IPS-NIHi11 (cell line): ENCODE data around the gene CHID1.

Experiments used
- DNase-seq: peaks from one replicate; pipeline ENCODE4 v3.0.0; 2012; ENCODE audit warnings: mixed read lengths, low spot score

CHID1 gene

DNA sequence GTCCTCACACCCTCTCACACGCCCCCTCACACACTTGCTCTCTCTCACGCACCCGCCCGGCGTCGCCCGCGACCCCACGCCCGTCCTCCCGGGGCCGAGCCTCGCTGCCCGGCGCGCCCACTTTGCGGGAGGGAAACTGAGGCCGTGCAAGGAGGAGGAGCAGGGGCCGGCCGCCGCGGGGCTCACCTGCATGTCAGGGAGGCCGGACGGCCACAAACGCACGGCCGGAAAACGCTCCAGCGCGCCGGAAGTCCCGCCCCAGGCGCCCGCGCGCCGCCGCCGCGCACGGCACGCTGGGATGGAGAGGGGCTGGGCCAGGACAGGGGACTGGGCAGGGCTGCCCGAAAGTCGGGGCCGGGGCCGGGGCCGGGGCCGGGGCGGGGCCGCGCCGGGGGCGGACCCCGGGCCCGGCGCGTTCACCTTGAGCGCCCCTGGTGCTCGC lies at the start of gene CHID1:
Gene CHID1, minus strand, starts transcription at position 222 of the 442 bp plus-strand sequence. CDS start 5,994 bp downstream, outside the sequence.
- peak; percentile 100 for DNase-seq

DNA sequence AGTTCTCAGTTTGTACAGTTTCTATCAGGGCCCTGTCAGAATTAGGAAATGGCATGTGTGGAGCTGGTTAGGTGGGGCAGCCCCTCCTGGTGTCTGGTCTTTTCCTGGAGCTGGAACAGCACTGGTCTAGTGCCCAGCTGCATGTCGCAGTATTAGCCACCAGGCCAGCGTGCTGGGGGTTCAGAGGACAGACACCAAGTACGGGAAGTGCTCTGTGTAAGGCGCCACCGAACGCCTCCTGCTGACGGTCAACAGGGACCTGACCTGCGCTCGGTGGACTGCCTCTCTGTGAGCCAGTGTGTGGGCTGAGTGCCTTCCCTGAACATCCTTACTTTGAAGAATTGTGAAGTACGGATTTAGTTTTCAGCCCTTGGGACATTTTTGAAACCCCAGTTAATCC lies 49.0 kb upstream of the CHID1 start:
- no peak for DNase-seq

DNA sequence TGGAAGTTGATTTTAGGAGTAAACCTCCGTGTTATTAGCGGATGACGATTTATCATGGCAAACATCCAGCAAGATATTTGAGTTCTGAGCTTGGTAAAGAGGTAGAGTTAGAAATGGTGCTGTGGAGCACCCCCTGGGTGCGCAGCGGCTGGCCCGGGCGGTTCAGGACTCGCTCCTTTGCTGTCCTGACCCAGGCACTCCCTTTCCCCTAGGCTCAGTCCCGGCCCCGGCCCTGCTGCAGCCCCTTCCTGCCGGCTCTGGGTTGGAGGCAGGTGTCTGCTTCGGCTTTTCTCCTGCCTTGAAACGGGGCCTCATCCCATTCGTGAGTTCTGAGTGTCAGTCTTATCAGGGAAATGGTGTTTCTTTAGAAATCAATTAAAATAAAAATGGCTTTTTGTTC lies 48.4 kb upstream of the CHID1 start:
- DNase-seq, result no peak

DNA sequence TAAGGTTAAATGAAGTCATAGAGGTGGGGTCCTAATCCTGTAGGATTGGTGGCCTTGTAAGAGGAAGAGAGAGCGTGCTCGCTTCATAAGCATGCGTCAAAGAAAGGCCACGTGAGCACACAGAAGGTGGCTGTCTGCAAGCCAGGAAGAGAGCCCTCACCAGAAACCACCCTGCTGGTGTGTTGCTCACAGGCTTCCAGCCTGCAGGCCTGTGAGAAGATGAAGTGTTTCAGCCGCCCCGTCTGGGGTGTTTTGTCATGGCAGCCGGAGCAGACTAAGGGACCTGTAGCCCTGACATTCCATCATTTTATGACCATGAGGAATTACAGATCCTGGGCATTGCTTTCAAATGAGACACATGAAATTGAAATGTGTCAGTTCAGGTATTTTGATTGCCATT lies 47.5 kb upstream of the CHID1 start:
- no peak for DNase-seq

DNA sequence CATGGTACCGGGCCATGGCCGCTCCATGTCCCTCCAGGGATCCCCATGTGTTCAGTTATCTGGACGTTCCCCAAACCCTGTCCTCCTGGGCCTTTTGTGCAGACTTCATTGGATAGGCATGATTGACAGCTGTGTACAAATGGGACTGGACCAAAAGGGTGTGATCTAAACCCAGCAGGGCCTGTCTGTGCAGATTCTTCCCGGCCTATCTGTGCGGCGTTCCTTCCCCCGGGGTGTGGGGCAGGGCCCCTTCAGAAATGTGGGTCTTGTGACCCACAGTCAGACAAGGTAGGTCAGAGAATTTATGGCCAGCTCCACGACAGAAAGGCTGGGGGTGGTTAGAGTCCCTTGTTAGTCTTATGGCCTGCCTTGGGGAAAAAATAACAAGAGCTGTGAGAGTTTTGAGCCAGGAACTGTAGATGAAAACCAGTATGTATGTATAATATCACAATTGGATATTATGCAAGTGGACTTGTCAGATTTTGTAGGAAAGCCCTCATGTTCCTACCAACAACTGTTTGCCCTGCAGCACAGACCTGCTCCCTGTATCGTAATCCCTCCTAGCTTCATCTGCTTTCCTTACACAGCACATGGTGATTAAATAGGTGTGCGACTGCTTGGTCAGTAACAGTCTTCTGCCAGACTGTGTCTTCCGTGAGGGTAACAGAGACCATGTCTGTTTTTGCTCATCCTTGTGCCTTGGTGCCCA lies 46.8 kb upstream of the CHID1 start:
- no peak for DNase-seq

DNA sequence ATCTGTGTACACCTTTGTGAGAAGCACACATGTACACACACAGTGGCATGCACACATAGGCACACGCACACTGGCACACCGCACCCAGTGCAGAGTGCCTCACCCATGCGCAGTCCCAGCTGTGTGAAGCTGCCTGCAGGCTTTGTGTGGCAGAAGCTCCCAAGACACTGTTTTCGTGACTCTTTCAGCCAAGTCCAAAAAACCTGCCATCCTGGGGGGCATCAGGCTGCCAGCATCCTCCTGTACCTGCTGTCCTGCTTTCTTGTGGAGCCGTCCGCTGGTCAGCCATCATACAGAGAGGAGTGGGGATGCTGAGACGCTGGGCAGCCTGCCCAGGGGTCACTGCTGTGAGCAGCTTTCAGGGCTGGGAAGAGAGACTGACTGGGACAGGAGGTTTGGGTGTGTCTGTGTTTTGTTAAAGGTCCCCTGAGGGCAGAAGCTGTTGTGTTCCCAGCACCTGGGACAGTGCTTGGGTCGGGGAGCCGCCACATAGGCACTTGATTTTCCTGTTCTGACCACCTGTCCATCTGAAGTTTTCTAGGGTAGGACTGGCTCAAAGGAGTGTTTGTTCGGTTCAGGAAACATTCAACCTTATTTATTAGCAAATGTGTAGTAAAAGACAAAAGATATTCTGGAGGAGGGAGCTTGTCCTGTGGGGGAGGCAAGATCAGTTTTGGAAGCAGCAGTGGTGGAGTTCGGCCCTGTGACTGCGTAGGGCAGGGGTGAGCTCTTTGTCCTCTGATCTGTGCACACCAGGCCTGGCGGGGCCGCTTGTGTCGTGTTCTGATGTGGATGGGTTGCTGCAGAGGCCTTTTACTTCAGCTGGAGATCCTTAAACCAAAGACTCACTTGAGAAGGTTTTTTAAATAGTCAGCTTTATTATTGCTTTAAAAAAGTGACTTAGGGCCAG lies 44.8 kb upstream of the CHID1 start:
- no peak for DNase-seq

DNA sequence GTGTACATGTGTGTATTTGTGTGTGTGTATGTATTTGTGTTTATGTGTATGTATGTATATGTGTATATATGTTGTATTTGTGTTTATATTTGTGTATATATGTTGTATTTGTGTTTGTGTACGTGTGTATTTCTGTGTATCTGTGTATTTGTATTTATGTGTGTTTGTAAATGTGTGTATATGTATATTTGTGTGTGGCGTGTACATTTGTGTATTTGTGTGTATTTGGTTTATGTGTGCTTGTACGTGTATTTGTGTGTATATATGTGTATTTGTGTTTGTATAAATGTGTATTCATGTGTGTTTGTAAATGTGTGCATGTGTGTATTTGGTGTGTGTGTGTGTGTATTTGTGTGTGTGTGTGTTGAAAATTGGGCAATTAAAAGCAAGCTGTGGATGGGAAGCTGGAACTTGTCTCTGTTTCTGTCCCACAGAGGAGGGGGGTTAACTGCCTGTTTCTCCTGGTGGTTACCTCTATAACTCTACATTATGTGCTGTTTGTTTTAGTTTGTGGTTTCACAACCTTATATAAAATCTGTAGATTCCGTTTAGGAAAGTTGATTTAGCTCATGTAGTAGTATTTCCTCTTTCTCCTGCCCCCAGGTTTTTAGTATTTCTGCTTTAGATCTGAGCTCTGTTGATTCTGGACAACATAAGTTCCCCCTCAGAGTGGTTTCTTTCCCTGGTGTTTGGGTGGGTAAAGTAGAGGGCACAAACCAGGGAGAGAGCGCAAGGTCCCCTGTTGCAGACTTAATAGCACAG lies 44.0 kb upstream of the CHID1 start:
- DNase-seq, result no peak

DNA sequence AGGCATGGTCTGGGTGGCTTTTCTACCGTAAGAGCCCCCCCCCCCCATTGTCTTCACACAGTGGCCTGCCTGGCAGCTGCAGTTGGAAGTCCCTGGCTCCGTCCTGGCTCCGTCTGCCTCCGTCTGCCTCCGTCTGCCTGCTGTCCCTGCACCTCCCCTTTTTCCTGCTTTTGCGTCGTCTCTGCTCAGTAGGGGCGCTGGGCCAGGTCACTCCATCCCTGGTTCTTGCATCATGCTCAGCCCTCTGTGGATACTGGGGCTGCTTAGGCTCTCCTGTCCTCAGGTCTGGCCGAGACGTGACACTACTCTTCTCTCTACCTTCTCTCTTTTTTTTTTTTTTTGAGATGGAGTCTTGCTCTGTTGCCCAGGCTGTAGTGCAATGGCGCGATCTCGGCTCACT lies 42.9 kb upstream of the CHID1 start:
- no peak for DNase-seq

DNA sequence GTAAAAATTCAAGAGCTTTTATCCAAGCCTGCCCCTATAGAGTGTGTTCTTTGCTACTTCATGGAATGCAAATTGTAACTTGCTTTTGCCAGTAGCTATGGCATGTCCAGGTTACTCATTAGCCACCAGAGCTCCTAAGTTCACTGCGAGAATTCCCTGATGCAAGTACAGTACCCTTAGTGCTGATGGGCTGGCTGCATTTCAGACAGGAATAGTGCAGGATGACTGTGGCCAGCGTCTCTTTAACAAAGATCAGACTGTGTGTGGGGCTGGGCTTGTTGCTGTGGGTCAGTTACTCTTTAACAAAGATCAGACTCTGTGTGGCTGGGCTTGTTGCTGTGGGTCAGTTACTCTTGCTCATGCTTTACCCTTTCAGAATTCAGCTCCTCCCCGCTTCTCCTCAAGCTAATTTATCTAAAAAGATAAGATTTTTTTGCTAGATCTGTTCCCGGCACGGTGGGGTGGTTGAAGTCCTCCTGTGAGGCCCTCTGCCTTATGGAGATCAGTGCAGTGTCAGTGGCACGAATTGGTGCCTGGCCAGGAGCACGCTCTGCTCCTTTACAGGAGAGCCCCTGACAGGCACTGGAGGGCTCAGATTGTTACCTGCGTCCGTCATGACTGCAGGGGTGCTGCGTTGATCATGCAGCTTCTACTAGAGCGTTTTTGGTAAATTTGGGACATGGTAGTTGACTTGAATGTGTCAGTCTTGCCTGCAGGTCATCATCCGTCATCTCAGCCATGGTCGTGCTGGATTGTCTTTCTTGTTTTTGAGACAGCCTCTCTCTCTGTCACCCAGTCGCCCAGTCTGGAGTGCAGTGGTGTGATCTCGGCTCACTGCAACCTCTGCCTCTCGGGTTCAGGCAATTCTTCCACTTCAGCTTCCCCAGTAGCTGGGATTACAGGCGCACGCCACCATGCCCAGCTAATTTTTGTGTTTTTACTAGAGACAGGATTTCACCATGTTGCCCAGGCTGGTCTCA lies 42.1 kb upstream of the CHID1 start:
- no peak for DNase-seq

DNA sequence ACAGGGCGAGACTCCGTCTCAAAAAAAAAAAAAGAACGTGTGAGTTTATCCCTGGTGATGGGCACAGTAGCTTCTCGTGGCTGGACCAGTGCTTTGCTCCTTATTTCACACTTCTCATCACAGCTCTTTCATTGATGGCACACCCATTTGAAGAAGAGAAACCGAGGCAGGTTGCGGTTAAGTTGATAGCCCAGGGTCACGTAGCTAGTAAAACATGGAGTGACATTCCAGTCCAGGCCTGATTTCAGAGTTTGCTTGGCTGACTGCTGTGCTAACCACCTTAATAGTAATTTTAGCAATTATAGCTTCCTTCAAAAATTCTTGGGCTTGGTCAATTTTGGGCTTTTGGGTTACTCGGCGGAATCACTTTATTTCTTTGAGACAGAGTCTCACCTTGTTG lies 40.9 kb upstream of the CHID1 start:
- DNase-seq, result no peak

DNA sequence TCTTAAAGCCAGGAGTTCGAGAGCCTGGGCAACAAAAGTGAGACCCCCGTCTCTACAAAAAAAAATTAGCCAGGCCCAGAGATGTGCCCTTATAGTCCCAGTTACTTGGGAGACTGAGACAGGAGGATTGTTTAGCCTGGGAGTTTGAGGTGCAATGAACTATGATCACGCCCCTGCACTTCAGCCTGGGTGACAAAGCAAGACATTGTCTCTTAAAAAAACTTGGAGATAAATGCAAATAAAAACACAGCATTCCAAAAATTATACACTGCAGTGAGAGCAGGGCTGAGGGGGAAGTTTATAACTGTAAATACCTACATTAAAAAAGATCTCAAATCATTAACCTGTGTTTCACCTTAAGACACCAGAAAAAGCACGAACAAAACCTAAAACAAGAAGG lies 37.1 kb upstream of the CHID1 start:
- DNase-seq, result no peak

DNA sequence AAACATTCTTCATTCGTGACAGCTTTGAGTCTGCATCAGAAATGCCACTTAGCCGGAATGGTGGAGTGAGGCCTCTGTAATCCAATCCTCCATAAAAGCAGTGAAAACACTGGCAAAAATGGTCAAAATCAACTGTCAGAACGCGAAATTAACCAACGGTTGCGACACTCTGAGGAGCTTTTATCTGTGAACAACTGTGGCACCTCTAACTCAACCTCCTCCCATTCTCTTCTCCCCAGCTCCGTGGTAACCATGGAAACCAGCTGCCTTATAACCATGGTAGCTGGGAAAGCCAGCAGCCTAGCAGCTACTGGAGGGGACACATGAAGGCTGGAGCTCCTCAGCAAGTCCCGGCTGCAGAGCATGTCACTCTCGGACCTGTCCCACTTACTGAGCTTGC lies 35.4 kb upstream of the CHID1 start:
- DNase-seq, result peak; percentile 53

DNA sequence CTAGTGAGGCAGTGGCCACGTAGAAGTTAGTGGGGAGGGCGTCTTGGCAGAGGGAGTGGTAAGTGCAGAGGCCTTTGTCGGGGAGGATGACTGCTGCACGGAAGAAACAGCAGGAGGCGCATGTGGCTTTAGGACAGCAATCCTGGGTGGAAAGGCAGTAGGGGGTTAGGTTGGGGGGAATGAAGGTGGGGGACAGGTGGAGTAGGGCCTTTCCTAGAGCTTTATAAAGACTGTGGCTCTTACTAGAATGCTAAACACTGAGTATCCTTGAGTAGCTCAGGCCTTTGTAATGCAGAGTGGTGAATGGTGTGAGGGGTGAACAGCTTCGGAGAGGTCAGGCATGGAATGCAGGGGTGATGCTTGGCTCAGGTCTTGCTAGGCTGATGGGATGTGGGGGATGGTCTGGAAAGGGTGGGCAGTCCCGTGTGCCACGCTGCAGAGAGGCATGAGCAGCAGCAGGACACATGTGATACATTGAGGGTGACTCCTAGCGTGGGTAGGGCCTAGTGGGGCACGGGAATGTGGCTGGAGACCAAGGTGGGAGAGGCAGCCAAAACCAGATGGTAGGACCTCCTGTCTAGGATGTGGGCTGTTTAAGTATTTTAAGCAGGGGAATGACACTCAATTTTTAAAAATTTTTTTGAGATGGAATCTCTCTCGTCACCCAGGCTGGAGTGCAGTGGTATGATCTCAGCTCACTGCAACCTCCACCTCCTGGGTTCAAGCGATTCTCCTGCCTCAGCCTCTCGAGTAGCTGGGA lies 34.3 kb upstream of the CHID1 start:
- peak; percentile 74 for DNase-seq

DNA sequence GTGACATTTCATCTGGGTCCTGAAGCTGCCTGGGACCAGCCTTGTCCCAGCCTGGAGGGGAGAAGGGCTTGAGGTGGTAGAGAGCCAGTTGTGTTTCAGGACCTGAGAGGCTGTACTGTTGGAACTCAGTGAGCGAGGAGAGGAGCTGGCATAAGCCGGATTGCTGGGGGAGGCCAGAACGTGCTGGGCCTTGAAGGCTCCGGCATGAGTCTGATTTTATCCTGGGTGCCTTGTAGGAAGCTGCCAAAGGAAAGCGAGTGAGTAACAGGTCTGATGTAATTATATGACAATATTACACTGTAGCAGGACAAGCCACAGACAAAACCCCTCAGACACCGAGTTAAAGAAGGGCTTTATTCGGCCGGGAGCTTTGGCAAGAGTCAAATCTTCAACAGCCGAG lies 32.2 kb upstream of the CHID1 start:
- no peak for DNase-seq

DNA sequence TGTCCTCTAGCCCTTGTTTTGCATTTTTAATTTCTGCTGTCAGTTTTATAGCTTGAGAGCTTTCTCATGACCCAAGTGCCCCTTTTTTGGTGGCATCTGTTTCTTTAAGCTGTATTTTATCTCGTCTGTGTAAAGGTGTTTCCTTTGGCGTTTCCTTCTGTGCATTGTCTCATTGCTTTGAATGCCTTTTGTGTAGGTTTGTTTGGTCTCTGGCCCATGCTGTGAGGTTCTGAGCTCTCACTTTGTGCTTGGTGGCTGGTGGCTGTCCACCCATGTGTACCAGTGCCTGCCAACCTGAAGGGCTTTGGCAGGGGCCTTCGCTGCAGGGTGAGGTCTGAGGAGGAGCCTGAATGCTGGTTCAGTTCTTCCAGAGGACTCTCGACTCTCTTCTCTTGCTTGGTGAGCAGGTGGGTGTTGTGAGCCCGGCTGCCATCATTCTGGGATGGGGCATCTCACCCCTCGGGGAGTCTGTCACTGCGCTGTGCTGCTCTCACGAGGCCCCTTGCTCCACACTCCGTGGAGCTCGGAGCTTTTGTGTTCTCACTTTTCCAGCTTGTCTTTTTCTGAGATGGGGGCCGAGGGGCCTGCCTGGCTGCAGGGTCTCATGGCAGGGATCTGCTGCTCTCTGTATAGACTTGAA lies 30.0 kb upstream of the CHID1 start:
- no peak for DNase-seq

DNA sequence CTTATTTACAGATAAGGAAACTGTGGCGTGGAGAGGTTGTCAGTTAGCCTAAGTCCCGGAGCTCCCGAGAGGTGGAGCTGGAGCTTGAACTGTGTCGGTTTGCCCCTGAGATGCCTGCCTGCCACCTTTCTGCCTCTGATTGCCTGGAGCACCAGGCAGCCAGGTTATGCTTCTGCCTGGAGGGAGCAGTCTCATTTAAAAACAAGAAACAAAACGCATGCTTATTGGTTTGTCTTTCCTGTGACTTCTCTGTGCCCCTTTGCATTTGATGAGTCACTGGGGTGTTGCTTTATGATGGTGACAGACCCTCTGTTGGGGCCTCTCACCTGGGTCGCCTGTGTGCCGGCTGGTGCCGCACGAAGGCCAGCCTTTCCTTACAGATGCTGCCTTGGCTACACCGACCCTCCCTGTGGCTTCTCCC lies 27.2 kb upstream of the CHID1 start:
- DNase-seq, result no peak

DNA sequence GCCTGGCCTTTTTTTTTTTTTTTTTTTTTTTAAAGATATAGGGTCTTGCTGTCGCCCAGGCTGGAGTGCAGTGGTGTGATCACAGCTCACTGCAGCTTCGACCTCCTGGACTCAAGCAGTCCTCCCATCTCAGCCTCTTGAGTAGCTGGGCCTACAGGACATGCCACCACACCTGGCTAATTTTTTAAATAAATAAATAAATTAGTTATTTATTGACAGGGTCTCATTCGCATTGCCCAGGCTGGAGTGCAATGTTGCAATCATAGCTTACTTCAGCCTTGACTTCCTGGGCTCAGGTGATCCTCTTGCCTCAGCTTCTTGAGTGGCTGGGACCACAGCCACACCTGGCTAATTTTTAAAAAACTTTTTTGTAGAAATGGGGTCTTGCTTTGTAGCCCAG lies 25.6 kb upstream of the CHID1 start:
- no peak for DNase-seq

DNA sequence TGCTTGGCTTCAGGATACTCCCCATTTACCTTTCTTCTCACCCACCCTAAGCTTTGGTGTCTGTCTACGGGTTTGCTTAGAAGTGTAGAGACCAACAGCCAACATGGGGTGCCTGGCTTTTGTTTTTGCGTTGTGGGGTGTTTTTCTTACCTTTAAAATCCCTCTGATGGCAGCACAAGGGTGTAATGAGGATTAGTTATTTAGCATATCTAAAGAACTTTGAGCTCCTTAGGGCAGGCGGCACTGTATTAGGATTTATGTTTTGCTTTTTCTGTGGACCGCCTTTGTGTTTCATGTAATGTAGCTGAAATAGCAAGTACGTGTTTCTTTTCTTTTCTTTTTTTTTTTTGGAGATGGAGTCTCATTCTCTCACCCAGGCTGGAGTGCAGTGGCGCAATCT lies 23.9 kb upstream of the CHID1 start:
- DNase-seq, result no peak

DNA sequence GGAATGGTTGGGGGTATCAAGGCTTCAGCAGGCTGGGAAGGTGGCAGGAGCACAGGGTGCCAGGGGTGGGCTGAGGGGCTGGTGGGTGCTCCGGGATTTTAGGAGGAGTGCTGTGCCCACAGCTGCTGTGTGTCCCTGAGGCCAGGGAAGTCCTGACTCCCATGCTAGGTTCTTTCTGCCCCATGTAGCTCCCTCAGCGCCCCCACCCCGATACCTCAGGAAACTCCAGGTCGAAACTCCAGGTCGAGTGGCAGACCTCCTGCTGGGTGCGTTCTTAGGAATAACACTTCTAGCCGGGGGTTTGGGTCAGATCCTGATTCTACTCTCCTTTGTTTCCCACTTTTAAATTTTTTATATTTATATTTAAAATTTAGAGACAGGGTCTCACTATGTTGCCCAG lies 23.3 kb upstream of the CHID1 start:
- no peak for DNase-seq
